C4-2B (cell line): ENCODE results near the gene SCNN1G.

ENCODE experiments used
- ZFX ChIP-seq: fragments of 450-650 bp; IDR thresholded peaks from 2 replicates; pipeline ENCODE4 v1.6.1; 2017
- TF ChIP-seq, protein P1 (sequence below): fragments of 450-650 bp; conservative IDR thresholded peaks from 2 replicates; pipeline ENCODE4 v1.5.1; 2017; ENCODE audit warnings: mild to moderate bottlenecking

DNA sequence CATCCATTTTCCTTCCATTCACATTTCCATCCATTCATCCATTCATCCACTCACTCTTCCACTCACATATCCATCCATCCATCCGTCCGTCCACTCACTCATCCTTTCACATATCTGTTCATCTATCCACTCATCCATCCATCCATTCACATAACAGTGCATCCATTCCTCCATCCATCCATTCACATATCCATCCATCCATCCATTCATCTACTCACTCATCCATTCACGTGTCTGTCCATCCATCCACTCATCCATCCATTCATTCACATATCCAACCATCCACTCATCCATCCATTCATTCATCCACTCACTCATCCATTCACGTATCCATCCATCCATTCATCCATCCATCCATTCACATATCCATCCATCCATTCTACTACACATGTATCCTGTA lies 42.6 kb downstream of the SCNN1G start:
- TF ChIP-seq, protein P1, sequence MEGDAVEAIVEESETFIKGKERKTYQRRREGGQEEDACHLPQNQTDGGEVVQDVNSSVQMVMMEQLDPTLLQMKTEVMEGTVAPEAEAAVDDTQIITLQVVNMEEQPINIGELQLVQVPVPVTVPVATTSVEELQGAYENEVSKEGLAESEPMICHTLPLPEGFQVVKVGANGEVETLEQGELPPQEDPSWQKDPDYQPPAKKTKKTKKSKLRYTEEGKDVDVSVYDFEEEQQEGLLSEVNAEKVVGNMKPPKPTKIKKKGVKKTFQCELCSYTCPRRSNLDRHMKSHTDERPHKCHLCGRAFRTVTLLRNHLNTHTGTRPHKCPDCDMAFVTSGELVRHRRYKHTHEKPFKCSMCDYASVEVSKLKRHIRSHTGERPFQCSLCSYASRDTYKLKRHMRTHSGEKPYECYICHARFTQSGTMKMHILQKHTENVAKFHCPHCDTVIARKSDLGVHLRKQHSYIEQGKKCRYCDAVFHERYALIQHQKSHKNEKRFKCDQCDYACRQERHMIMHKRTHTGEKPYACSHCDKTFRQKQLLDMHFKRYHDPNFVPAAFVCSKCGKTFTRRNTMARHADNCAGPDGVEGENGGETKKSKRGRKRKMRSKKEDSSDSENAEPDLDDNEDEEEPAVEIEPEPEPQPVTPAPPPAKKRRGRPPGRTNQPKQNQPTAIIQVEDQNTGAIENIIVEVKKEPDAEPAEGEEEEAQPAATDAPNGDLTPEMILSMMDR, result no peak
- no peak for TF ChIP-seq ZFX
